HG02973 (cell line): Measurements from ENCODE around the gene HIVEP3.

ENCODE experiments used
- ATAC-seq: cut with Tn5 transposase; IDR thresholded peaks from one replicate; pipeline ENCODE4 v1.9.1; 2021; ENCODE audit warnings: moderate library complexity; ENCODE audit not compliant: unreplicated experiment

The HIVEP3 gene

GRCh38 chr1:41816061-41816460 is 102.7 kb downstream of the HIVEP3 start:
- no peak for ATAC-seq

DNA sequence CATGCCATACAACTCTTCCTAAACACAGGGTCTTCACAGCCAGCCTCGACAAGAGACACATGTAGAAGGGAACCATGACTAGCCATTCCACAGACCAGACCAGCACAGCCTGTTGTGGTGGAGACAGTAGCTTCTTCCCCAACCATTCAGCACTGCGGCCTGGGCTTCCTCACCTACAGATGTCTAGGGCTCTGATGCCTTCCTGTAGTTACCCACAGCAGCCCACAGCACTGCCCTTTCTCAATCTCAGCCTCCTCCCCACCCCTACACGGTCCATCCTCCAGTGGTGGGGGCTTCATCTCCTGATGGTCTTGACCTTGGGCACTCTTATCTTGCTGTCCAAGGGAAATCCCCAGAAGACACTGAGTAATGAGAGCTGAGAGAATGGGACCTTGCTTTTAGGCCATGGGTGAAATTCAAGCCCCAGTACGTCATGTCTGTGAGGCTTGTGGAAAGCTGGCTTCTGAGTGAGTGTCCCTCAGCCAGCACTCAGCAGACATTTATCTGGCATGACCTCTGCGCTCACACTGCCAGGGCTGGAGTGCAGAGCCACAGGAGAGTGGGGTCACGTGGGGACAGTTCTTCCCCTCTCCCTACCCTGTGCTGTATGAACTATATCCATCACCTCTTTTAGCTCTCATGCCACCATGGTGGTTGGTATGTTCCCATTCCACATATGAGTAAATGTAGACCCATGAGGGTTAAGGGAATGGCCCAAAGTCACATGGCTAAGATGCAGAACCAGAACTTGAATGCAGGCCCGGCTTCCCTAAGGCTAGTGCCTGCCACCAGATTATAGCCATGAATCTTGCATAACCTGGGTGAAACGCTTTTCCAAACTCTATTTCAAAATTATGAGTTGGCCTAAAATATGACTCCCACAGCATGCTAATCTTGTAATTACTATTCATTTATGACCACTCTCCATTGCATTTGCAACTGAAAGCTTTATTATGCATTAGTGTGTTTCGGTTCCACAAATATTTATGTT is 104.7 kb downstream of the HIVEP3 start:
- ATAC-seq, result no peak

DNA sequence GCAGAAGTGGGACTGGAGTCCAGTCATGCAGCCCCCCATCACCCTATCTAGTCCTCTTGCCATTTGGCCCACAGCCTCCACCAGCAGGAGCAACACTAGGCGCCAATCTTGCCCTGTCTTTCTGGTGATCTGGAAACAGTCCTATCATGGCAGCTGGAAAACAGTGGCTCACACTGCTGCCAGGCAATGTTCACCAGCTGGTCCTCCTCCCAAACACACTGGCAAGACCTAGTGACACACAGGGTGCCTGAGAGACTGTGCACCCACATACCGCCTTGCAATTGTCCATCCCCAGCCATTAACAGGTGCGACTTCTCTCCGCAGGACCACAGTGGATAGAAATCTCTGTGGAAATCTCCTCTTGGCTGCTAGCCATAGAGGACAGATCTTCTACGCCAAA is 105.5 kb downstream of the HIVEP3 start:
- ATAC-seq, result no peak

DNA sequence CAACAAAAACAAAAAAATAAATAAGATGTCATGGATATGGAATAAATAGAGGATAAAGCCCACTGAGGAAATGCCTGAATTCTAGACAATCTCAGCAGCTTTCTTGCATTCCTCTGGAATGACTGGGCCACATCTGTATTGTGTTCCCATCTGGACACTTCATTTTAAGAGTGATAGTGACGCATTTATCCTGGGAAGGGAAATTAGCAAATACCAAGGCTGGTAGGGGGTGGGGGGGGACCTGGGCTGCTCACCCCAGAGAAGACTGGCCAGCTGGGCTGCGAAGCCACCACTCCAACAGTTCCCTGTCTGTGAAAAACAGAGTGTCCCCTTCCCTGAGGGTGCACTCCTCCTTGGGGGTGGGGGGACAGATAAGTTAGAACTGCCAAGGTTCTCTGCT is 106.3 kb downstream of the HIVEP3 start:
- ATAC-seq, result no peak

DNA sequence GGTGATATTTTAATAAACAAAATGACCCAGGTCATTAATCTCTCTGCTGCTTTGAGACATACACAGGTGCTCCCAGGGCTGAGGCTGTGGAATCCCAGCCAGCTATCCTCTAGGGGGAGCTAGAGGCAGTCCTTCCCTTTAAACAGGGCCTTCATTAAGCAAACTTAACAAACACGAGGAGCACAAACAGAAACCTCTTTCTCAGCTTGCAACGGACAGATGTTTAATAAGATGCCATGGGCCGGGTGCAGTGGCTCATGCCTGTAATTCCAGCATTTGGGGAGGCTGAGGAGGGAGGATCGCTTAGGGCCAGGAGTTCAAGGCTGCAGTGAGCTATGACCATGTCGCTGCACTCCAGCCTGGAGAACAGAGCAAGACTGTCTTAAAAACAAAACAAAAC is 106.7 kb downstream of the HIVEP3 start:
- ATAC-seq, result no peak

DNA sequence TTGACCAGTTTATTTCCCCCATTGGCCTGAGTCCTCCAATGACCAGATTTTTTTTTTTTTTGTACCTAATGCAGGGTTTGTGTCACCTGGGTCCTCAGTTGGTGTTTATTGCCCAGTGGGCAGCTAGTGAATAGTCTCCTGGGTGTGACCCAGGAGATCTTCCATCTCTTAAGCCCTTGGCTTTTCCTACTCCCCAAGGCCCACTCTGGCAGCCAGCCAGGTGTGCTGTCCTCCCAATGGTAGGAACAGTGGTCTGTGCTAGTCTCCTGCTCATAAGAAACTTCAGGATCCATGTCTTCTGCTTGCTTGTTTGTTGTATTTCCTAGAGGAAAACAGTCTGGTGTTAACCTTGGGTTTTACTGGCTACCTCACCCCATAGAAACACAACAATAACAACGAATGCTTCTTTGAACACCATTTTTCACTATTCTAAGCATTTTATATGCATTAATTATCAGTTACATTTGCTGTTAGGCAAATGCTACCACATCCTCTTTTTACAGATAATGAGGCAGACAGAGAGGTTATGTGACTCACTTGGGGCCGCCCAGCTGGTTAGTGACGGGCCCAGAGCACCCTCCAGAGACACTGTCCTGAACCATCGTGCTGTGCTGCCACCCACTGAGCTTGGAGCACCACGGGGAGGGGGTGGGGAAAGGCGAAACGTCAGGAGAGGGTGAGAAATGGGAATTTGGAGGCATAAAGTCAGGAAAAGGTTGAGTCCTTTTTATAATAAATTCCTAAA is 107.5 kb downstream of the HIVEP3 start:
- ATAC-seq, result no peak

DNA sequence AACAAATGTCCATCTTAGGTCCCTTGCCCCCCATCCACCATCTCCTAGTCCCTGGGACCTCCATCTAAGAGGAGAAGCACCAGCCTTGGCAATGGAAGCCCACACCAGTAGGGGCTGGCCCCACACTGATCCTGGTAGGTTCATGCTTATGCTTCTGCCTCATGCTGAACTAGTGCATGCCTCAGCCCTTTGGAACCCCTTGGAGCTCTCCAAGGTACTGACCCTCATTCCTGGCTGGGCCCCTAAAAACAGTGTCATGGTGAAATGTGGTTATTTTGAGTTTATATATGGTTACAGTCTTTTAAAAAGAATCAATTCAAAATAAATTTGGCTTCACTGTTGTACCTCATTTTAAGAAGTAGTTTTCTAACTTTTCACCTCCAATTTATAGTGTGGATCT is 108.3 kb downstream of the HIVEP3 start:
- no peak for ATAC-seq

- no peak for ATAC-seq
Observed at GRCh38 chr1:41809692-41810091, 109.0 kb downstream of the HIVEP3 start.

DNA sequence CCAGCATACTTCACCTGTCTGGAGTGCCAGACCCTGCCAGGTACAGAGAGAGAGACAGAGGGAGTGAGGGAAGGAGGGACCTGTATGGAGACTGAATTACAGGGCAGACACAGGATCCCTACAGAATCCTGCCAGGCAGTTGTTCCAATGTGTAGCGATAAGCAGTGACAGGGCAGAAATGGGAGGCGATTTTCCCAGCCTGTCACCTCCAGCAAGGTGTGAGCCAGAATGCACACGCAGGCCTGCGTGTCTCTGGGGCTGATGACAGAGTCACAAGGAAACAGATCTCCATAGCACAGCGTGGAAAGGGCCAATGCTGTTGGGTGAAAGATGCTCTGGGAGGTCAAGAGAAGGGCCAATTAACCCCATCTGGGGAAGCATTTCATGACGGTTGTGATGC is 111.3 kb downstream of the HIVEP3 start:
- ATAC-seq, result no peak

DNA sequence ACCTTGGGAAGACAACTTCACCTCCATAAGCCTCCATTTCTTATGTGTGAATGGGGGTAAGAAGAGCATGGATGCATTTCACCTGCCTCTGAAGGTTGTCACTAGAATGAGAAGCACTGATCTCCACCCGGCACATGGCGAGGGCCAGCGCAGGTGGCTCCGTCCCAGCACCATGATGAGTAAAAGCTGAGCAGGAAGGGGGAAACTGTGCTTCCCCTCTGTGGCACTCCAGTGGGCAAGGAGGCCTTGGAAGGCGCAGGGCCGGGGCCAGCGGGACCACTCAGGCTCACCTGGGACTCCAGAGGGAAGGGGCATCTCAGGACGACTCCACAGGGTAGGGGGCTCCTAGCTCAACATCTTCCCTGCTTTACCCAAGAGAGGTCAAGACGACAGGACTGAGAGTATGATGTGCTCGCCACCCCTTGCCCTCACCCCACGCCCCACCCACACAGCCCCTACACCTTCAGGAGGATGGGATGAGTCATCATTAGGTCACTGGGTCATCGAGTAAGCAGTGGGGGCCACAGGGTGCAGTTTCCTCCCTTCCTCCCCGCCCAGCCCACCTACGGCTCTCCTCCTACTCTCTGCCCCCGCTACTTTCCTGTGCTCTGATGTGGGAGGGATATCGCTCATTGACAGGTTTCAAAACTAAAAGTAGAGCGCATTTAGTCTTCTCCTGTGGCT is 112.1 kb downstream of the HIVEP3 start:
- ATAC-seq, result no peak

GRCh38 chr1:41805771-41806471 is 112.8 kb downstream of the HIVEP3 start:
- ATAC-seq, result no peak

DNA sequence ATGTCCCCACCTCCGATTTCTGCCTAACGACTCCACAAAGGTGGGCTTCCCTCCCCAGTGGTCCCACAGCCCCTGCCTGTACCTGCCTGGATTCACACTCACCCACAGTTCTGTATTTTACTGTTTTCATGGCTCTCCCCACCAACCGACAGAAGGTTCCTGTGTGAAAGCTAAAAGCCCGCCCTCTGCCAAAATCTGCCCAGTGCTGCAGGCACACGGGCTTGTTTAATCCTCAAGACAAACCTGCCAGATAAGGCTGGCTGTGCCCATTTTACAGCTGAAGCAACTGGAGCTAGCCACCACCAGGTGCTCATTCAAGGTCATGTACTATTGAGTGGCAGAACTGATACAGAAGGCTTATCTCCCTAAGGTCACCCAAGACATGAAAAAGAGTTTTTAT is 114.5 kb downstream of the HIVEP3 start:
- no peak for ATAC-seq

DNA sequence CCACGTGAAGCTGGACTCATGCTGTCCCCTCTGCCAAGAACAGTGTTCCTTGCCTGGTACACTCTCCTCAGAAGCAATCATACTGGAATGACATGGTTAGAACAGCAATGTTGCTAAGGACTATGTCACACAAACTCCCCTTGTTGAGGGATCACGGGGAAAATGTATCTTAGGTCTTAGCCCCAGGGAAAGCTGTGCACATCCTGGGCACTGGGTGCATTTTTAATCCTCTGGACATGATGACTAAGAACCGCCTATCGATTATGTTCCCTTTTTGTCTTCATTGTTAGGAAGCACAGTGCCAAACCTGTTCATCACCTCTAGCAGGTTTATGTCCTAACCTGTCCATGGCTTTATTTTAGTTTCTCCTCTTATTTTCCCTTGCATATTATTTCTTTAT is 115.1 kb downstream of the HIVEP3 start:
- no peak for ATAC-seq

DNA sequence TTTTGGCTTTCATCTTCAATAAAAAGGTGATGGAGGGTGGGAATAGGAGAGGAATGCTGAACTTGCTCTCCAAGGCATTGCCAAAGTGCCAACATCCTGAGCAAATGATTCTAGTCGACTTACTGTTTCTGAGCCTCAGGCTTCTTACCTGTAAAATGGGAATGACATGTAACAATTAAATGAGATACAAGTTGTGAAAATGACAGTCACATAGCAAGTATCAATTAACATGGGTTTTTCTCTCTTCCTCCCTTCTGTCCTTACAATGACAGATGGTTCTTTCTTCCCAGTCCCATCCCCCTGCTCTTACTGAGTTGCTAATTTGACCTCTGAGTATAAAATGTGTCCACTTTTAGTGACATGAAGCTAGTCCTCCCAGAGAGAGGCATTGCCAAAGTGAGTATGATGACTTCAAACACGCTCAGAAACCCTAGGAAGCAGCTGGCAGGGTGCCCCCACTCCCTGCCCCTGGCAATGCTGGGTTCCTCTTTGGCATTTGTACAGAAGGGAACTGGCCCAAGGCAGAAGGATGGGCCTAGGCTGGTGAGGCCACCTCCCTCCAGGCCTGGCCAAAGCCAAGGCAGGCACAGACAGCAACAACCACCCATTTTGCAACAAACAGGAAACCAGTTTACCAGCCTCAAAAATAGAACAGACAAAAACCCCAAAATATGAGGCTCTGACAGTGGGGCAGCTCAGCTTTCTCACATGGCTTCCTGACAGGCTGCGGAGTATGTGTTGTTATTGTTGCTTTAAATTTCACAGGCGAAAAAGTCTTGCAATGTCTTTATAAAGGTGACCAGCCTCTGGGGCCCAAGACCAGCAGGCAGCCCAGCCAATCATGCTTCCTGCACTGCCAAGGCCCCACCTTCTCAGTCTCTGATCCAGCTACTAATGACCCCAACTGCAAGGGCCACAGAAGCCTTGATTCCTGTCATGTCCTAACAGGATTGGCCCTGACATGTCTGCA is 115.9 kb downstream of the HIVEP3 start:
- no peak for ATAC-seq

GRCh38 chr1:41800311-41800829 is 118.4 kb downstream of the HIVEP3 start:
- peak; percentile 48 for ATAC-seq

DNA sequence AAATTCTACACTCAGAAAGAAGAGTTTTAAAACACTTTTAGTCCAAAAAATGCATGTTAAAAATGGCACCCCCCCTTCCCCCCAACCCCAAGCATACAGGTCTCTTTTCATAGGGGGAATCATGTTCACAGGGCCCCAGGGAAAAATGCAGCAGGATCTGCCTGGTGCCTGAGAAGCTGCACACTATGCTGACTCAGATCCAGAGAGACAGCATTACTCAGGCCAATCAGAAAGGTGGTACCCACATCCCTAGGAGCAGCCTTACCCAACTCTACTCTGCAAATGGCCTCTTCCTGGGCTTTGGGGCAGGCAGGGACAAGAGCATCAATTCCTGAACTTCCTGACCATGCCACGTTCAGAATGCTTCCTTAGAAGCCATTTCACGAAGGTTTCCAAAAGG is 119.0 kb downstream of the HIVEP3 start:
- no peak for ATAC-seq

DNA sequence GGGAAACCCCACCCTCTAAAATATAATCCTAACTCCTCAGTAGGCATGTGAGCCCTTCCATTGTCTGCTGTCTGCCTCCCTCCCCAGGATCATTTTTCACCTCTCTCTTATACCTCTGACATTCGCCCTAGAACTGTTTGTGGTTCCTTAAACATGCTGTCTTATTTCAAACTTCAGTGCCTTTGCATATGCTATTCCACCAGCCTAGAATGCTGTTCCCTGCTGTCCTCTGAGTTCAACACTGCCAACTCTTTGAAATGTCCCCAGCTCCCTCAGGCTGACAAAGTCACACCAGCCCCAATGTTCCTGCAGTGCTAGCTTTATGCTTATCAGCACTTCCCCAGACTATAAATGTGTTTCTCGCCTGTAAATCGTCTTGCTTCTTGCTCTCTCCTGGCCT is 119.5 kb downstream of the HIVEP3 start:
- ATAC-seq, result no peak

DNA sequence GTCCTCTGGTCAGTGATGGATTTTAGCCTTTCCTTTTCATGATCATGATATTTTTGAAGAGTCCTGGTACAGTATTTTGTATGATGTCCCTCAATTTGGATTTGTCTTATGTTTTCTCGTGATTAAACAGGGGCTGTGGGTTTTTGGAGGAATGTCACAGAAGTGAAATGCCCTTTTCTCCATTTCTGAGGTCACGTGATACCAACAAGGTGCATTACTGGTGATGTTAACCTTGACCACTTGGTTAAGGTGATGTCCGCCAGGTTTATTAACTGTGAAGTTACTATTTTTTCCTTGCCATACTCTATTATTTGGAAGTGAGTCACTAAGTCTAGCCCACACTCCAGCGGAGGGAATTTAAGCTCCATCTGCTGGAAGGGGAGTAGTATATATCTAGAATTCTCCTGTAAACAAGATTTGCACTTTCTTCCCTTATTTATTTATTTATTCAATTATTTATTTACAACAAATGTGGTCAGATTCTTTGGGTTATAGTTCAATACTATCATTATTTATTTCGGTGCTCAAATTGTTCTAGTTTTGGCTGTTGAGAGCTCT is 123.4 kb downstream of the HIVEP3 start:
- ATAC-seq, result no peak

GRCh38 chr1:41794031-41794430 is 124.7 kb downstream of the HIVEP3 start:
- ATAC-seq, result no peak
